ENCODE results near the gene TOX2. TPM values are rescaled to one million over a fixed set of nuclear protein-coding genes. Genes with fewer than 3 reads are reported as not detected.

TOX2 gene
- total RNA-seq, 1 donor from 2014 or later = 4.7 TPM

- H3K27ac Mint-ChIP-seq = no peak overlapping the region
- DNase-seq (ENCODE audit: extremely low spot score, unreplicated experiment) = no peak
These were observed 60.6 kb downstream of the TOX2 start for GRCh38 chr20:43975096-43975768.

GRCh38 chr20:43976547-43976946 lies 61.9 kb downstream of the TOX2 start:
- no peak for DNase-seq (ENCODE audit: extremely low spot score, unreplicated experiment)
- Mint-ChIP-seq H3K27ac (no peak overlapping the region), H3K4me1 (ENCODE audit: unreplicated experiment) (no peaks in the 10 kb centered on the region), H3K36me3 (no peaks in the 10 kb centered on the region), H3K9me3 (no peaks in the 10 kb centered on the region), H3K4me3 (no peak overlapping the region), H3K27me3 (peaks cover 34% of the 10 kb centered on the region)
- no peak for TF ChIP-seq CTCF (conservative IDR thresholded peaks at IDR 0.05)

More at GRCh38 chr20:43975096-43975768, 60.6 kb downstream of the TOX2 start:
- H3K36me3 Mint-ChIP-seq = no peaks in the 10 kb centered on the region
- no peak overlapping the region for H3K4me3 Mint-ChIP-seq
- H3K4me1 Mint-ChIP-seq (ENCODE audit: unreplicated experiment) = no peaks in the 10 kb centered on the region
- no peaks in the 10 kb centered on the region for H3K9me3 Mint-ChIP-seq
- peaks cover 35% of the 10 kb centered on the region for H3K27me3 Mint-ChIP-seq
- TF ChIP-seq CTCF (conservative IDR thresholded peaks at IDR 0.05) = no peak

- H3K27ac Mint-ChIP-seq = no peak overlapping the region
These were observed 62.6 kb downstream of the TOX2 start for GRCh38 chr20:43977252-43977651.

GRCh38 chr20:43977962-43978361 lies 63.3 kb downstream of the TOX2 start:
- no peak overlapping the region for H3K4me3 Mint-ChIP-seq
- no peaks in the 10 kb centered on the region for H3K9me3 Mint-ChIP-seq
- no peaks in the 10 kb centered on the region for H3K4me1 Mint-ChIP-seq (ENCODE audit: unreplicated experiment)
- peaks cover 43% of the 10 kb centered on the region for H3K27me3 Mint-ChIP-seq
- DNase-seq (ENCODE audit: extremely low spot score, unreplicated experiment) = no peak
- no peaks in the 10 kb centered on the region for H3K36me3 Mint-ChIP-seq
- TF ChIP-seq CTCF (conservative IDR thresholded peaks at IDR 0.05) = no peak
- H3K27ac Mint-ChIP-seq = no peak overlapping the region

More at GRCh38 chr20:43977252-43977651, 62.6 kb downstream of the TOX2 start:
- Mint-ChIP-seq H3K27me3 (peaks cover 38% of the 10 kb centered on the region), H3K4me1 (ENCODE audit: unreplicated experiment) (no peaks in the 10 kb centered on the region), H3K36me3 (no peaks in the 10 kb centered on the region), H3K4me3 (no peak overlapping the region), H3K9me3 (no peaks in the 10 kb centered on the region)
- no peak for TF ChIP-seq CTCF (conservative IDR thresholded peaks at IDR 0.05)
- no peak for DNase-seq (ENCODE audit: extremely low spot score, unreplicated experiment)

GRCh38 chr20:43979576-43980105 lies 65.0 kb downstream of the TOX2 start:
- Mint-ChIP-seq H3K9me3 (no peaks in the 10 kb centered on the region), H3K27ac (no peak overlapping the region), H3K36me3 (no peaks in the 10 kb centered on the region), H3K4me1 (ENCODE audit: unreplicated experiment) (no peaks in the 10 kb centered on the region), H3K4me3 (no peak overlapping the region), H3K27me3 (peaks cover 38% of the 10 kb centered on the region)
- no peak for TF ChIP-seq CTCF (conservative IDR thresholded peaks at IDR 0.05)
- DNase-seq (ENCODE audit: extremely low spot score, unreplicated experiment) = no peak
